HepG2 (cell line): ENCODE data around the gene SLC38A1. TPM values are rescaled to one million over a fixed set of nuclear protein-coding genes. Genes with fewer than 3 reads are reported as not detected.

Experiments
- ATAC-seq: fragments of 200-7000 bp; cut with Tn5 transposase; 3 replicates; pipeline ENCODE4 v1.9.1; 2020; ENCODE audit warnings: mild to moderate bottlenecking, moderate library complexity
- BruUV-seq: library from RNA; stranded (reverse); fragments of 400-500 nt; replicated peaks from 2 replicates; lab custom pipeline; 2021; lab: Mats Ljungman, UMichigan
- CTCF ChIA-PET: fragments of 300-600 bp; formaldehyde crosslinking; extraction: SDS; loops from one replicate; lab custom pipeline; 2021; ENCODE audit warnings: low total read pairs, inconsistent platforms, low intra/inter-chr PET ratio; lab: Yijun Ruan, JAX
- POLR2A ChIA-PET: fragments of 350-600 bp; sonication (Branson Sonifier 250); formaldehyde crosslinking; loops from one replicate; lab custom pipeline; 2020; ENCODE audit warnings: antibody characterized with exemption, inconsistent platforms; lab: Yijun Ruan, JAX
- DNase-seq: peaks from one replicate; pipeline ENCODE4 v3.0.0-alpha.2; 2015; ENCODE audit warnings: low spot score
- FAIRE-seq: peaks from 3 replicates; lab custom pipeline; 2011; peaks lifted over from hg19 to GRCh38; lab: Jason Lieb, UNC
- H2AFZ ChIP-seq: one replicate; pipeline ENCODE4 v1.6.1; 2011; ENCODE audit warnings: low read length, inconsistent platforms
- H3K27ac ChIP-seq: fragments of 300-600 bp; 3 replicates; pipeline ENCODE4 v1.8.0; 2011; ENCODE audit warnings: mixed run types, mild to moderate bottlenecking, mixed read lengths, low read length, inconsistent platforms; ENCODE audit not compliant: insufficient read depth; ENCODE audit errors: extremely low read length
- H3K27me3 ChIP-seq, 2 experiments: fragments of 200-600 bp in 1 of 2; 2 replicates in 1 of 2; 3 replicates in 1 of 2; pipeline versions ENCODE4 v1.6.0 to v1.8.0; 2011; ENCODE audit warnings: low read length in 2 of 2, mild to moderate bottlenecking in 2 of 2, moderate library complexity in 2 of 2, inconsistent platforms in 1 of 2; ENCODE audit not compliant: insufficient read depth in 2 of 2, control insufficient read depth in 1 of 2
- H3K36me3 ChIP-seq, 2 experiments: fragments of 200-600 bp in 1 of 2; replicated peaks in 1 of 2; 2 replicates in 1 of 2; 3 replicates in 1 of 2; pipeline versions ENCODE4 v1.5.1 to v1.8.0; 2011; ENCODE audit warnings: low read length in 2 of 2, inconsistent platforms in 1 of 2; ENCODE audit not compliant: insufficient read depth in 2 of 2, control insufficient read depth in 1 of 2
- H3K4me1 ChIP-seq: 2 replicates; pipeline ENCODE4 v1.5.1; 2012; ENCODE audit warnings: low read length, inconsistent platforms; ENCODE audit not compliant: insufficient read depth
- H3K4me2 ChIP-seq: 2 replicates; pipeline ENCODE4 v1.6.0; 2011; ENCODE audit warnings: low read depth, low read length, inconsistent platforms
- H3K4me3 ChIP-seq, 3 experiments: fragments of 200-600 bp in 1 of 3; sonication (generic), shearing (Covaris generic) in 1 of 3; replicated peaks in 1 of 3; 2 replicates each; pipeline ENCODE4 v1.5.1; 2011 to 2016; ENCODE audit warnings: low read length in 3 of 3, inconsistent platforms in 2 of 3, low read depth in 2 of 3, mild to moderate bottlenecking in 2 of 3, control low read depth in 1 of 3, mixed read lengths in 1 of 3; ENCODE audit not compliant: insufficient read depth in 1 of 3
- H3K79me2 ChIP-seq: one replicate; pipeline ENCODE4 v1.6.1; 2011; ENCODE audit warnings: low read length, inconsistent platforms; ENCODE audit not compliant: insufficient read depth
- H3K9ac ChIP-seq: 2 replicates; pipeline ENCODE4 v1.6.0; 2011; ENCODE audit warnings: mild to moderate bottlenecking, low read depth, low read length, inconsistent platforms; ENCODE audit not compliant: insufficient read depth
- H3K9me3 ChIP-seq: 2 replicates; pipeline ENCODE4 v1.5.1; 2012; ENCODE audit warnings: mild to moderate bottlenecking, low read length
- H4K20me1 ChIP-seq: 2 replicates; pipeline ENCODE4 v1.6.0; 2011; ENCODE audit warnings: inconsistent platforms, mild to moderate bottlenecking, low read length, moderate library complexity; ENCODE audit not compliant: insufficient read depth
- AHR ChIP-seq: IDR thresholded peaks from 2 replicates; pipeline ENCODE4 v1.6.1; 2018; ENCODE audit warnings: missing genetic modification reagents, missing compliant biosample characterization
- ASH2L ChIP-seq: fragments of 300-600, 200-600 bp; sonication (generic); IDR thresholded peaks from 2 replicates; pipeline ENCODE4 v1.7.0; 2017; ENCODE audit warnings: low read depth, mild to moderate bottlenecking, moderate library complexity, mixed read lengths, low read length; ENCODE audit not compliant: insufficient read length
- BCLAF1 ChIP-seq: fragments of 450-650 bp; IDR thresholded peaks from 2 replicates; pipeline ENCODE4 v1.6.1; 2017; ENCODE audit warnings: mild to moderate bottlenecking
- ELF1 ChIP-seq: sonication (generic); formaldehyde crosslinking; IDR thresholded peaks from 2 replicates; pipeline ENCODE4 v1.4.0; 2020; ENCODE audit warnings: missing genetic modification reagents
- MAFF ChIP-seq: IDR thresholded peaks from 2 replicates; pipeline ENCODE4 v1.6.1; 2011; ENCODE audit warnings: low read depth, low read length, improper control_type of control experiment
- POGZ ChIP-seq: sonication (generic); formaldehyde crosslinking; IDR thresholded peaks from 2 replicates; pipeline ENCODE4 v1.4.0; 2020; ENCODE audit warnings: mild to moderate bottlenecking, missing genetic modification reagents
- RARA ChIP-seq: IDR thresholded peaks from 2 replicates; pipeline ENCODE4 v1.6.1; 2016; ENCODE audit warnings: missing genetic modification reagents, missing compliant biosample characterization
- TARDBP ChIP-seq: sonication (generic); formaldehyde crosslinking; IDR thresholded peaks from 2 replicates; pipeline ENCODE4 v1.8.0; 2022; ENCODE audit warnings: mild to moderate bottlenecking, missing genetic modification reagents
- YEATS4 ChIP-seq: sonication (generic); formaldehyde crosslinking; IDR thresholded peaks from 2 replicates; pipeline ENCODE4 v1.4.0; 2020; ENCODE audit warnings: missing genetic modification reagents, borderline replicate concordance
- ZNF580 ChIP-seq: IDR thresholded peaks from 2 replicates; pipeline ENCODE4 v1.6.1; 2016; ENCODE audit warnings: low read depth, borderline replicate concordance
- ZNF589 ChIP-seq: sonication (generic); formaldehyde crosslinking; conservative IDR thresholded peaks from 2 replicates; pipeline ENCODE4 v1.8.0; 2022; ENCODE audit warnings: mild to moderate bottlenecking, moderate library complexity, missing genetic modification reagents
- ZNF720 ChIP-seq: sonication (generic); formaldehyde crosslinking; IDR thresholded peaks from 2 replicates; pipeline ENCODE4 v1.4.0; 2020; ENCODE audit warnings: missing genetic modification reagents
- ZNF780A ChIP-seq: sonication (generic); formaldehyde crosslinking; IDR thresholded peaks from 2 replicates; pipeline ENCODE4 v1.8.0; 2022; ENCODE audit warnings: mild to moderate bottlenecking, missing genetic modification reagents, moderate library complexity
- WGBS: methylation state at CpG from one replicate; pipeline ENCODE4 v1.1.6; 2017; ENCODE audit warnings: low lambda C conversion rate; 5-methylcytosine and 5-hydroxymethylcytosine counted together
- in situ Hi-C: cut with HindIII; loops from 2 replicates; pipeline ENCODE4 v1.10.0; 2017; ENCODE audit warnings: low pct_unique_long_range_greater_than_20kb; ENCODE audit not compliant: extremely low pct_ligation_motif_present
- intact Hi-C: fragments of 100-400 bp; cut with micrococcal nuclease; formaldehyde crosslinking; loops from one replicate; pipeline ENCODE4 v1.10.0; 2022; ENCODE audit not compliant: unreplicated experiment
- polyA plus RNA-seq, 8 experiments: library from polyadenylated mRNA; depleted of rRNA in 3 of 8; stranded (reverse) in 7 of 8; unstranded in 1 of 8; fragments of >200 nt; fragmentation: Illumina TruSeq in 4 of 8; extraction: Trizol in 4 of 8; gene quantifications; 2 replicates each; pipeline versions ENCODE4 v1.2.1 to v1.2.3, GENCODE V29; 2011 to 2016; ENCODE audit warnings: low read depth in 4 of 8, missing spikeins in 1 of 8, mixed read lengths in 1 of 8; ENCODE audit not compliant: insufficient read depth in 1 of 8
- total RNA-seq, 5 experiments: library from RNA; depleted of rRNA; stranded (reverse); fragments of >200 nt; fragmentation: Illumina TruSeq; extraction: Trizol; gene quantifications; 2 replicates each; pipeline ENCODE4 v1.2.3, GENCODE V29; 2016; ENCODE audit warnings: low read depth in 1 of 5
- TF ChIP-seq, protein P1 (sequence below): sonication (generic); formaldehyde crosslinking; IDR thresholded peaks from 2 replicates; pipeline ENCODE4 v1.5.1; 2020; ENCODE audit warnings: missing genetic modification reagents, mild to moderate bottlenecking, borderline replicate concordance

Gene SLC38A1
- total and polyA plus RNA-seq, 2 of the 13 experiments (the other 11 are each of a cell fraction or from before 2014, with no cell fraction given): 47.0 to 50.6 TPM

DNA sequence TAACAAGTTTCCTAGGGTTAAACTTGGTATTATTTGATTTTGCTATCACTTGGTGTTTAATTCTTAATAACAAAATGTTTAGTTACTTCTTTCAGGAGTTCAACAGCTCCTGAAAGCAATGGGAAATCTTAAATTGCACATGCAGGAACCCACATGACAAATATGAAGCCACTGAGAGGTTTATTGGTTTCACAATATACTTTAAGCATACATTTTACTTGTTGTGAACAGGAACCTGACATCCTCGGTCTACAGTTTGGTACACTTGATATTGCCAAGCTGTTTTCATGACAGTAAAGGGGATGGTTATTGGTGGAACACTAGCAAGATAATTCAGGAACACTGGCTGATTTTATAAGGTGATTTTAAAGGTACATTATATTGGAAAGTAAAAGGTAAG lies 46.2 kb downstream of the SLC38A1 start:
- FAIRE-seq (no peak), DNase-seq (no peak), ATAC-seq (no peak)
- TF ChIP-seq AHR (CRISPR knock-in tag) (no peak), ZNF589 (CRISPR knock-in tag) (no peak), RARA (CRISPR knock-in tag) (no peak)
- TF ChIP-seq, protein P1, sequence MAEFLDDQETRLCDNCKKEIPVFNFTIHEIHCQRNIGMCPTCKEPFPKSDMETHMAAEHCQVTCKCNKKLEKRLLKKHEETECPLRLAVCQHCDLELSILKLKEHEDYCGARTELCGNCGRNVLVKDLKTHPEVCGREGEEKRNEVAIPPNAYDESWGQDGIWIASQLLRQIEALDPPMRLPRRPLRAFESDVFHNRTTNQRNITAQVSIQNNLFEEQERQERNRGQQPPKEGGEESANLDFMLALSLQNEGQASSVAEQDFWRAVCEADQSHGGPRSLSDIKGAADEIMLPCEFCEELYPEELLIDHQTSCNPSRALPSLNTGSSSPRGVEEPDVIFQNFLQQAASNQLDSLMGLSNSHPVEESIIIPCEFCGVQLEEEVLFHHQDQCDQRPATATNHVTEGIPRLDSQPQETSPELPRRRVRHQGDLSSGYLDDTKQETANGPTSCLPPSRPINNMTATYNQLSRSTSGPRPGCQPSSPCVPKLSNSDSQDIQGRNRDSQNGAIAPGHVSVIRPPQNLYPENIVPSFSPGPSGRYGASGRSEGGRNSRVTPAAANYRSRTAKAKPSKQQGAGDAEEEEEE: no peak
- Histone ChIP-seq H3K27me3 (no peaks in the 10 kb centered on the region), H3K4me1 (no peaks in the 10 kb centered on the region), H3K4me3 (no peak overlapping the region), H3K79me2 (no peaks in the 10 kb centered on the region), H3K27ac (no peak overlapping the region), H3K9me3 (no peaks in the 10 kb centered on the region), H2AFZ (no peak overlapping the region), H3K36me3 (peaks cover 10 to 60% of the 10 kb centered on the region in 2 experiments), H4K20me1 (no peaks in the 10 kb centered on the region), H3K4me2 (no peak overlapping the region), H3K9ac (no peak overlapping the region)
- BruUV-seq: no TSS peak
- in situ Hi-C loops: no loop called here
- intact Hi-C loops: no loop called here
- WGBS: 96% methylated on average over 1 of the region's 1 CpG
- ChIA-PET POLR2A (no interaction called here), CTCF (no interaction called here)

DNA sequence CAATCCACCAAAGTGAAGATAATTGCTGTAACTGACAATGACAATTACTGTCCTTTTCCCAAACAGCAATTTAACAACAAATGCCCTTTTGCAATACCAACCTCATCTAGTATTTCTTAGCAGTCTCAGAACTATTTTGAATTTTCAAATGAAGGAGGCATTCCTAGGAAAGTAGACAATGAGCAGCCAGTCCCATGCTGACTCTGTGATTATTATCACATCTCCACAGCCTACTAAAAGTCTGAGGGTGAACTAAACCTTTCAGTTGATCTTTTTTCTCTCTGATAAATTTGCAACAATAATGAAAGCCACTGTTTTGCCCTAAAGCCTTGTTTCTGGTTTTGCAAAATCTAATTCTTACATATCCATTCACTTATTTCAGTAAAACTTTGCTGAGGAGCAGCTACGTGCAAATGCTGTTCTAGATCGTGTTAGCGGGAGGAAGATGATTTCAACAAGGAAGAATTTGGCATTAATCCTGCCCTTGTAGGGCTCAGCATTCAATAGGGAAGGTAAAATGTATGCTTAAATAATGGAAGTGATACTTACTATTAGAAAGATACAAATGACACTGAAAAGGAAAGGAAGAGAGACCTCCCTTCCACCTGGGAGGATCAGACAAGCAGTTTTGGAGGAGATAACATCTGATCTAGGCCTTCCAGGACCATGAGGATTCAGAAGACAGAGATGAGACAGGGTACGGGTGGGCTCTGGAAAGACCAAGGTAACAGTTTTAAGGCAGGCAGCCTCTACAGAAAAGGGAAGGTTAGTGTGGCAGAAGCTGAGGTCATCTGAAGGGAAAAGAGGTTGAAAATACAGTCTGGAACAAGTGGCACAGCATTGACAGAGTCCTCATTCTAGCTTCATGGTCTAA lies 47.4 kb downstream of the SLC38A1 start:
- Histone ChIP-seq H3K4me2 (no peak overlapping the region), H3K79me2 (no peaks in the 10 kb centered on the region), H4K20me1 (no peaks in the 10 kb centered on the region), H3K27ac (no peak overlapping the region), H3K9me3 (no peaks in the 10 kb centered on the region), H3K9ac (no peak overlapping the region), H3K36me3 (peaks cover 9 to 62% of the 10 kb centered on the region in 2 experiments), H3K27me3 (no peaks in the 10 kb centered on the region), H2AFZ (no peak overlapping the region), H3K4me3 (no peak overlapping the region), H3K4me1 (no peaks in the 10 kb centered on the region)
- ChIA-PET POLR2A (no interaction called here), CTCF (no interaction called here)
- in situ Hi-C loops (no loop called here), intact Hi-C loops (no loop called here)
- ATAC-seq (no peak), DNase-seq (no peak), FAIRE-seq (no peak)
- 96% methylated on average over 4 of the region's 4 CpGs for WGBS
- no TSS peak for BruUV-seq
- TF ChIP-seq POGZ (no peak), BCLAF1 (no peak), ZNF780A (CRISPR knock-in tag) (no peak), ASH2L (no peak), ZNF720 (CRISPR knock-in tag) (no peak), ZNF580 (CRISPR knock-in tag) (no peak), ELF1 (CRISPR knock-in tag) (no peak), MAFF (no peak), YEATS4 (CRISPR knock-in tag) (no peak), TARDBP (CRISPR knock-in tag) (no peak)
